Large intestine (tissue), 3 donors: Measurements from ENCODE around the gene INS. TPM values are rescaled to one million over a fixed set of nuclear protein-coding genes. Genes with fewer than 3 reads are reported as not detected.

Source experiments
- DNase-seq, 2 donors: peaks; one replicate each; pipeline versions ENCODE4 v3.0.0 to v3.0.0-alpha.2; 2013
- H3K27ac ChIP-seq: one replicate; pipeline ENCODE4 v1.5.1; 2013; ENCODE audit warnings: low read length
- H3K27me3 ChIP-seq: 2 replicates; pipeline ENCODE4 v1.6.1; 2013; ENCODE audit warnings: low read length; ENCODE audit not compliant: control insufficient read depth, insufficient read depth
- H3K36me3 ChIP-seq: 2 replicates; pipeline ENCODE4 v1.6.1; 2013; ENCODE audit warnings: low read length; ENCODE audit not compliant: control insufficient read depth, insufficient read depth
- H3K4me1 ChIP-seq: one replicate; pipeline ENCODE4 v1.6.1; 2013; ENCODE audit warnings: low read length; ENCODE audit not compliant: control insufficient read depth, insufficient read depth
- H3K4me3 ChIP-seq: one replicate; pipeline ENCODE4 v1.5.1; 2013; ENCODE audit warnings: low read length
- H3K9me3 ChIP-seq: one replicate; pipeline ENCODE4 v1.6.1; 2013; ENCODE audit warnings: mild to moderate bottlenecking, low read depth, low read length, moderate library complexity; ENCODE audit not compliant: control insufficient read depth
- WGBS: methylation state at CpG from one replicate; pipeline ENCODE4 v1.1.5; 2013; ENCODE audit warnings: low lambda C conversion rate; ENCODE audit not compliant: insufficient coverage; 5-methylcytosine and 5-hydroxymethylcytosine counted together
- polyA plus RNA-seq: library from polyadenylated mRNA; unstranded; fragments of 120-200 nt; gene quantifications from one replicate; pipeline ENCODE4 v1.2.1, GENCODE V29; 2013

INS gene
- polyA plus RNA-seq, 1 donor, result 0.39 TPM

GRCh38 chr11:2204361-2205213 is 43.6 kb upstream of the INS start:
- H3K36me3 ChIP-seq, result no peaks in the 10 kb centered on the region
- no CpG with 5 or more reads among the region's 21 CpGs for WGBS
- H3K9me3 ChIP-seq, result peaks cover 23% of the 10 kb centered on the region
- H3K27me3 ChIP-seq, result no peaks in the 10 kb centered on the region
- peaks cover 53% of the 10 kb centered on the region for H3K4me1 ChIP-seq
- H3K27ac ChIP-seq, result peak overlapping the region; percentile 54
- H3K4me3 ChIP-seq, result no peak overlapping the region
- peak; percentile 68 to 83 for DNase-seq

DNA sequence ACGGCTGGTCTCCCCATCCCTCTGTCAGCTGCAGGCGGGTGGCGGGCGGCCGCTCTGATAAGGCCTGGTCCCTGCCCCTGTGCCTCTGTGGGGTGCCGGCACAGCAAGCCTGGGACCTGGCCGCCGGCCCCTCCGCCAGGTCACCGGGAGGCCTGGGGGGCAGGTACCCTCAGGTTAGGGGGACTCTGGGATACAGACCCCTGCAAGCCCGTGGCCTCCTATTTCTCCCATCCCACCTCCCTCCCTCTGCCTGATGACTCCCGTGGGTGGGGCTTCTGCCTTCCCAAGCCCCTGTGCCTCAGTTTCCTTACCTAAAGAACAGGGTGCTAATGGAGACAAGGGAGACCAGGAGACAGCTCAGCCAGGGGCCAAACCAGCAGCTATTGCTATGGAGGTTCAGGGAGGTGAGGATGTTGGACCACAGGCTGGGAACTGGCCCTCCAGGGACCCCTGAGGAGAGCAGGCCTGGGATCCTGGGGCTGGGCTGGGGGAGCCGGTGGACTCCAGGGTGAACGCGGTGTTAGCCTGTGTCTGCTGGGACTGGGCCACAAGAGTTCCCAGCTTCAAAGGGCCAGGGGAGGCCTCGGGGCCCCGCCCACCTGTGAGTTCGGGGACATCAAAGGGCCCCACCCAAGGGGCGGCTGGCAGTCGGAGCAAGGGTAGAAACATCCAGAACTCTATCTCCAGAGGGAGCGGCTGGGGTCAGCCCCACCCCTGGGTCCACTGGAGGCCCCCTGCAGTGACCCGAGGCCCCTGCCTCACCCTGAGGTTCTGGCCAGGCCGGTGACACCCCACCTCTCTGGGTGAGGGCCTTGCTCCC is 42.6 kb upstream of the INS start:
- Histone ChIP-seq H3K4me1 (peaks cover 44% of the 10 kb centered on the region), H3K36me3 (no peaks in the 10 kb centered on the region), H3K4me3 (no peak overlapping the region), H3K27me3 (no peaks in the 10 kb centered on the region), H3K9me3 (peaks cover 23% of the 10 kb centered on the region), H3K27ac (peak overlapping the region; percentile 54)
- no CpG with 5 or more reads among the region's 23 CpGs for WGBS
- peak in 1 of 2 donors; percentile 87 for DNase-seq

GRCh38 chr11:2202900-2203439 is 42.0 kb upstream of the INS start:
- DNase-seq, result no peak
- H3K27ac ChIP-seq, result peak overlapping the region; percentile 54

GRCh38 chr11:2202071-2202899 is 41.3 kb upstream of the INS start:
- Histone ChIP-seq H3K4me3 (no peak overlapping the region), H3K36me3 (no peaks in the 10 kb centered on the region), H3K27ac (peak overlapping the region; percentile 54), H3K27me3 (no peaks in the 10 kb centered on the region), H3K4me1 (peaks cover 44% of the 10 kb centered on the region), H3K9me3 (peaks cover 17% of the 10 kb centered on the region)
- WGBS, result no CpG with 5 or more reads among the region's 29 CpGs
- peak; percentile 90 to 97 for DNase-seq

More at GRCh38 chr11:2202900-2203439, 42.0 kb upstream of the INS start:
- Histone ChIP-seq H3K36me3 (no peaks in the 10 kb centered on the region), H3K27me3 (no peaks in the 10 kb centered on the region), H3K9me3 (peaks cover 23% of the 10 kb centered on the region), H3K4me3 (no peak overlapping the region), H3K4me1 (peaks cover 39% of the 10 kb centered on the region)
- no CpG with 5 or more reads among the region's 10 CpGs for WGBS

DNA sequence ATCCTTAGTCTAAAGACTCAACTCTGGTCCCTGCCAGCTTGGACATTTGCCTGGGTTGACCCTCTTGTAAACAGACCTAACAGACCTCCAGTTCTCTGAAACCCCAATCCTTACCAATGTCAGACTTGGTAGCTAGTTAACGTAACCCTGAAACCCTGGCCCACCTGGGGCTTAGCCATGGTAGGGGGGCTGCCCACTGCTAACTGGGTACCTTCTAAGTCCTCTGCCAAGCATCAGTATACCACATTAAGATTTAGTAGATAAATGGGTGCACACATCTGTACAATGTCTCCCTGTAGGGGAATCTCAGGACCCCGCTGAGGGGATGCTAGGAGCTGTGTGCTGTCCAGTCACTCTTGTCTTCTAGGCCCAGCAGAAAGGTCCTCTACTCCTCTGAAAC is 40.5 kb upstream of the INS start:
- Histone ChIP-seq H3K4me3 (no peak overlapping the region), H3K27me3 (no peaks in the 10 kb centered on the region), H3K27ac (no peak overlapping the region), H3K36me3 (no peaks in the 10 kb centered on the region), H3K9me3 (peaks cover 14% of the 10 kb centered on the region), H3K4me1 (peaks cover 46% of the 10 kb centered on the region)
- WGBS, result no CpG with 5 or more reads among the region's 2 CpGs
- DNase-seq, result no peak

- Histone ChIP-seq H3K36me3 (no peaks in the 10 kb centered on the region), H3K9me3 (peaks cover 14% of the 10 kb centered on the region), H3K27ac (no peak overlapping the region), H3K27me3 (no peaks in the 10 kb centered on the region), H3K4me3 (no peak overlapping the region), H3K4me1 (peaks cover 41% of the 10 kb centered on the region)
- DNase-seq, result no peak
- 83% methylated on average over 1 of the region's 1 CpG for WGBS
Observed at GRCh38 chr11:2200957-2201519, 40.0 kb upstream of the INS start.

- Histone ChIP-seq H3K9me3 (peaks cover 14% of the 10 kb centered on the region), H3K36me3 (no peaks in the 10 kb centered on the region), H3K4me3 (no peak overlapping the region), H3K27ac (no peak overlapping the region), H3K4me1 (peaks cover 40% of the 10 kb centered on the region), H3K27me3 (no peaks in the 10 kb centered on the region)
- DNase-seq, result no peak
- WGBS, result no CpG with 5 or more reads among the region's 11 CpGs
Observed at GRCh38 chr11:2200536-2200935, 39.5 kb upstream of the INS start.

DNA sequence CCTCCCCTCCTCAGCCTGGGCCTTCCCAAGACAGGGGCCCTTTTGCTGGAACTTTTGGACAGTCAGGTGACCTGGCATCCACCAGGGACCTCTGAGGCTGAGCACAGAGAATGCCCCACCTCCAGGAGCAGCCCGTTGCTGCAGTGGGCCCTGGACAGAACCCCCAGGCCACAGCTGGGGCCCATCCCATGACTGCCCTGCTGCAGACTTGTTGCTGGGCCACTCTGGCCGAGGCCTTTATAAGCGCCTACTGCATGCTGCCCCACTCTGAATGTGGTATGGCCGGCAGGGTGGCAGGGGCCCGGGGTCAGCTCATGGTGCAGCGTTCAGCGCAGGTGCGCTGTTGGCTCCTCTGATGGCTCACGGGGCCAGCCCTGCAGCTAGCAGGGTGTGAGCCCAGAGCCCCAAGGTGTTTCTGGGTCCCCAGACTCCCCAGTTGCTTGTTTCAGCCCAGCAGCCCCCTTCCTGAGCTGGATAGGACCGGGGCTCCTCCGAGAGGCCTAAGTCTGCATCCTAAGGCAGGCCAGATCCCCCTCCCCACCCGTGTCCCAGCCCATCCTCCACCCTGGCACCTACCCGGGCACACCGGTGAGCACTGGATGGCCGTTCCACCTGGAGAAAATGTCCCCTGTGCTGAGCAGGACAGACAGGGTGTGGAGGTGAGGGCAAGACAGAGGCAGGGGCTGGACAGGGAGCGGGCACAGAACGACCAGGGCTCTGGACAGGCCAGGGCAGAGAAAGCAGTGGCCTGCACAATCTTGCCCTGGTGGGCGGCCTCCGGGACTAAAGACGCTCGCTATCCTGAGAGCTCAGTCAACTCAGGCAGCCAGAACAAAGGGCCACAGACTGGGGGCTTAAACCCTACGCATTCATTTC is 38.7 kb upstream of the INS start:
- 100% methylated on average over 1 of the region's 22 CpGs for WGBS
- no peak overlapping the region for H3K4me3 ChIP-seq
- no peak for DNase-seq

More for the DNA sequence above, 38.7 kb upstream of the INS start:
- no peaks in the 10 kb centered on the region for H3K27me3 ChIP-seq
- H3K27ac ChIP-seq, result no peak overlapping the region
- peaks cover 38% of the 10 kb centered on the region for H3K4me1 ChIP-seq
- peaks cover 14% of the 10 kb centered on the region for H3K9me3 ChIP-seq
- no peaks in the 10 kb centered on the region for H3K36me3 ChIP-seq
